HG02610 (cell line): Measurements from ENCODE around the gene BIRC5.
"Not testable (repeated sequence)": the region's sequence is repeated elsewhere in the genome, so short reads cannot be mapped to it uniquely, and the experiment has no call there.

Source experiments
- ATAC-seq: cut with Tn5 transposase; IDR thresholded peaks from one replicate; pipeline ENCODE4 v1.9.1; 2021; ENCODE audit warnings: mild to moderate bottlenecking, moderate library complexity; ENCODE audit not compliant: unreplicated experiment

Gene BIRC5

GRCh38 chr17:78224231-78225087, 10.4 kb downstream of the BIRC5 start:
- ATAC-seq = no peak

- ATAC-seq = no peak
These were observed 11.2 kb downstream of the BIRC5 start for GRCh38 chr17:78225088-78225865.

GRCh38 chr17:78226055-78226758, 12.2 kb downstream of the BIRC5 start:
- no peak for ATAC-seq

GRCh38 chr17:78226759-78227454, 12.9 kb downstream of the BIRC5 start:
- ATAC-seq = no peak

- ATAC-seq = no peak
These were observed 13.4 kb downstream of the BIRC5 start for GRCh38 chr17:78227455-78227916.

GRCh38 chr17:78228176-78228575, 14.1 kb downstream of the BIRC5 start:
- no peak for ATAC-seq

- ATAC-seq = no peak
These were observed 16.4 kb downstream of the BIRC5 start for GRCh38 chr17:78230252-78230962.

GRCh38 chr17:78230996-78231935, 17.2 kb downstream of the BIRC5 start, which contains the start of gene TMEM235:
TMEM235 (plus strand) TSS chr17:78231631; CDS start chr17:78232024, 393 bp downstream.
- ATAC-seq = no peak

- no peak for ATAC-seq
These were observed 18.2 kb downstream of the BIRC5 start for GRCh38 chr17:78231991-78232858.

- no peak for ATAC-seq
These were observed 18.8 kb downstream of the BIRC5 start for GRCh38 chr17:78232859-78233173.

- no peak for ATAC-seq
These were observed 19.6 kb downstream of the BIRC5 start for GRCh38 chr17:78233678-78234077.

GRCh38 chr17:78234261-78234865, 20.3 kb downstream of the BIRC5 start:
- ATAC-seq = no peak

- ATAC-seq = not testable (repeated sequence)
These were observed 21.0 kb downstream of the BIRC5 start for GRCh38 chr17:78235022-78235421.

- ATAC-seq = no peak
These were observed 21.8 kb downstream of the BIRC5 start for GRCh38 chr17:78235885-78236284.

- no peak for ATAC-seq
These were observed 22.5 kb downstream of the BIRC5 start for GRCh38 chr17:78236362-78237127.

- no peak for ATAC-seq
These were observed 23.5 kb downstream of the BIRC5 start for GRCh38 chr17:78237401-78238012.
